Measurements from ENCODE around the gene MEGF11. TPM values are rescaled to one million over a fixed set of nuclear protein-coding genes. Genes with fewer than 3 reads are reported as not detected.

MEGF11 gene
- total RNA-seq, 4 donors from 2014 or later = 0.87 to 7.3 (median 4.9) TPM

- no peaks in the 10 kb centered on the region for H3K4me1 ChIP-seq
- 54 to 64% methylated on average over 2 of the region's 2 CpGs for WGBS, 2 donors
Observed at GRCh38 chr15:65927545-65927944, 326.0 kb downstream of the MEGF11 start.

GRCh38 chr15:65926899-65927298 lies 326.7 kb downstream of the MEGF11 start:
- 89 to 94% methylated on average over 1 of the region's 1 CpG for WGBS, 2 donors
- no peaks in the 10 kb centered on the region for H3K9me3 ChIP-seq
- no peak for TF ChIP-seq CTCF (IDR thresholded peaks at IDR 0.05)
- DNase-seq (ENCODE audit: low spot score in 2 of 2) = no peak
- H3K4me3 ChIP-seq = no peak overlapping the region
- H3K27ac ChIP-seq = no peak overlapping the region
- H3K36me3 ChIP-seq = peaks cover 0 to 3% (median 0%) of the 10 kb centered on the region in 3 donors
- no peaks in the 10 kb centered on the region for H3K4me1 ChIP-seq
- H3K27me3 ChIP-seq = no peaks in the 10 kb centered on the region

More at GRCh38 chr15:65927545-65927944, 326.0 kb downstream of the MEGF11 start:
- DNase-seq (ENCODE audit: low spot score in 2 of 2) = no peak
- H3K4me3 ChIP-seq = no peak overlapping the region
- no peaks in the 10 kb centered on the region for H3K27me3 ChIP-seq
- H3K9me3 ChIP-seq = no peaks in the 10 kb centered on the region
- no peak overlapping the region for H3K27ac ChIP-seq
- peaks cover 0 to 3% (median 0%) of the 10 kb centered on the region in 3 donors for H3K36me3 ChIP-seq
- TF ChIP-seq CTCF (IDR thresholded peaks at IDR 0.05) = no peak

GRCh38 chr15:65926459-65926858 lies 327.1 kb downstream of the MEGF11 start:
- Histone ChIP-seq H3K36me3 (peaks cover 0 to 3% (median 0%) of the 10 kb centered on the region in 3 donors), H3K27ac (no peak overlapping the region), H3K4me1 (no peaks in the 10 kb centered on the region), H3K4me3 (no peak overlapping the region), H3K27me3 (no peaks in the 10 kb centered on the region), H3K9me3 (no peaks in the 10 kb centered on the region)
- WGBS, 2 donors = 94 to 100% methylated on average over 1 of the region's 1 CpG
- DNase-seq (ENCODE audit: low spot score in 2 of 2) = no peak
- TF ChIP-seq POLR2A (IDR thresholded peaks at IDR 0.05) = no peak
- no peak for TF ChIP-seq CTCF (IDR thresholded peaks at IDR 0.05)
- TF ChIP-seq EP300 (IDR thresholded peaks at IDR 0.05) = no peak

GRCh38 chr15:65925338-65925737 lies 328.2 kb downstream of the MEGF11 start:
- H3K4me1 ChIP-seq = no peaks in the 10 kb centered on the region
- DNase-seq (ENCODE audit: low spot score in 2 of 2) = no peak
- H3K36me3 ChIP-seq = peaks cover 0 to 3% (median 0%) of the 10 kb centered on the region in 3 donors
- H3K4me3 ChIP-seq = no peak overlapping the region
- 89 to 96% methylated on average over 1 of the region's 1 CpG for WGBS, 2 donors
- no peak for TF ChIP-seq POLR2A (IDR thresholded peaks at IDR 0.05)
- no peak for TF ChIP-seq CTCF (IDR thresholded peaks at IDR 0.05)
- no peak for TF ChIP-seq EP300 (IDR thresholded peaks at IDR 0.05)
- no peaks in the 10 kb centered on the region for H3K9me3 ChIP-seq
- H3K27ac ChIP-seq = no peak overlapping the region
- no peaks in the 10 kb centered on the region for H3K27me3 ChIP-seq

GRCh38 chr15:65924004-65924403 lies 329.5 kb downstream of the MEGF11 start:
- H3K4me3 ChIP-seq = no peak overlapping the region
- no peaks in the 10 kb centered on the region for H3K9me3 ChIP-seq
- no peak for DNase-seq (ENCODE audit: low spot score in 2 of 2)
- no peak overlapping the region for H3K27ac ChIP-seq
- TF ChIP-seq CTCF (IDR thresholded peaks at IDR 0.05) (no peak), POLR2A (IDR thresholded peaks at IDR 0.05) (no peak), EP300 (IDR thresholded peaks at IDR 0.05) (no peak)
- no peaks in the 10 kb centered on the region for H3K27me3 ChIP-seq
- WGBS, 2 donors = 61 to 68% methylated on average over 3 of the region's 3 CpGs
- peaks cover 0 to under 1% (median 0%) of the 10 kb centered on the region in 3 donors for H3K36me3 ChIP-seq
- H3K4me1 ChIP-seq = no peaks in the 10 kb centered on the region
